Parathyroid adenoma (tissue), 2 donors: ENCODE measurements around the gene KRR1.

Experiments used
- H2AFZ ChIP-seq: fragments of 300-600 bp; sonication (generic); one replicate; pipeline ENCODE4 v1.7.0; 2017; ENCODE audit warnings: antibody characterized with exemption, mild to moderate bottlenecking
- H3K27ac ChIP-seq: fragments of 300-600 bp; sonication (generic); one replicate; pipeline ENCODE4 v1.7.0; 2017
- H3K27me3 ChIP-seq: fragments of 300-600 bp; sonication (generic); one replicate; pipeline ENCODE4 v1.7.0; 2017; ENCODE audit warnings: low read length; ENCODE audit not compliant: control insufficient read depth, insufficient read depth
- H3K36me3 ChIP-seq: fragments of 300-600 bp; sonication (generic); one replicate; pipeline ENCODE4 v1.7.0; 2017; ENCODE audit warnings: low read length; ENCODE audit not compliant: control insufficient read depth, insufficient read depth
- H3K4me1 ChIP-seq: fragments of 300-600 bp; sonication (generic); one replicate; pipeline ENCODE4 v1.7.0; 2017; ENCODE audit warnings: control low read depth
- H3K4me2 ChIP-seq: fragments of 300-600 bp; sonication (generic); one replicate; pipeline ENCODE4 v1.7.0; 2017; ENCODE audit warnings: low read length
- H3K4me3 ChIP-seq: fragments of 300-600 bp; sonication (generic); one replicate; pipeline ENCODE4 v1.7.0; 2017; ENCODE audit warnings: low read depth, low read length
- H3K79me2 ChIP-seq: fragments of 300-600 bp; sonication (generic); one replicate; pipeline ENCODE4 v1.7.0; 2017; ENCODE audit warnings: control low read depth
- H3K9ac ChIP-seq: fragments of 300-600 bp; sonication (generic); one replicate; pipeline ENCODE4 v1.7.0; 2017; ENCODE audit warnings: mild to moderate bottlenecking
- H3K9me3 ChIP-seq: fragments of 300-600 bp; sonication (generic); one replicate; pipeline ENCODE4 v1.7.0; 2017; ENCODE audit warnings: low read length; ENCODE audit not compliant: control insufficient read depth
- TF ChIP-seq, protein P1 (sequence below): fragments of 300-600 bp; sonication (generic); IDR thresholded peaks from one replicate; pipeline ENCODE4 v1.7.0; 2017; ENCODE audit warnings: antibody characterized with exemption, mild to moderate bottlenecking
- donor health status: primary hyperparathyroidism.

The KRR1 gene

GRCh38 chr12:75477137-75477536 is 34.3 kb downstream of the KRR1 start:
- Histone ChIP-seq H3K79me2 (no peaks in the 10 kb centered on the region), H3K9me3 (no peaks in the 10 kb centered on the region), H3K36me3 (no peaks in the 10 kb centered on the region), H3K27me3 (no peaks in the 10 kb centered on the region), H3K4me2 (no peak overlapping the region), H3K27ac (no peak overlapping the region), H2AFZ (no peak overlapping the region), H3K9ac (no peak overlapping the region), H3K4me1 (no peaks in the 10 kb centered on the region), H3K4me3 (no peak overlapping the region)
- TF ChIP-seq, protein P1, sequence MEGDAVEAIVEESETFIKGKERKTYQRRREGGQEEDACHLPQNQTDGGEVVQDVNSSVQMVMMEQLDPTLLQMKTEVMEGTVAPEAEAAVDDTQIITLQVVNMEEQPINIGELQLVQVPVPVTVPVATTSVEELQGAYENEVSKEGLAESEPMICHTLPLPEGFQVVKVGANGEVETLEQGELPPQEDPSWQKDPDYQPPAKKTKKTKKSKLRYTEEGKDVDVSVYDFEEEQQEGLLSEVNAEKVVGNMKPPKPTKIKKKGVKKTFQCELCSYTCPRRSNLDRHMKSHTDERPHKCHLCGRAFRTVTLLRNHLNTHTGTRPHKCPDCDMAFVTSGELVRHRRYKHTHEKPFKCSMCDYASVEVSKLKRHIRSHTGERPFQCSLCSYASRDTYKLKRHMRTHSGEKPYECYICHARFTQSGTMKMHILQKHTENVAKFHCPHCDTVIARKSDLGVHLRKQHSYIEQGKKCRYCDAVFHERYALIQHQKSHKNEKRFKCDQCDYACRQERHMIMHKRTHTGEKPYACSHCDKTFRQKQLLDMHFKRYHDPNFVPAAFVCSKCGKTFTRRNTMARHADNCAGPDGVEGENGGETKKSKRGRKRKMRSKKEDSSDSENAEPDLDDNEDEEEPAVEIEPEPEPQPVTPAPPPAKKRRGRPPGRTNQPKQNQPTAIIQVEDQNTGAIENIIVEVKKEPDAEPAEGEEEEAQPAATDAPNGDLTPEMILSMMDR: no peak

DNA sequence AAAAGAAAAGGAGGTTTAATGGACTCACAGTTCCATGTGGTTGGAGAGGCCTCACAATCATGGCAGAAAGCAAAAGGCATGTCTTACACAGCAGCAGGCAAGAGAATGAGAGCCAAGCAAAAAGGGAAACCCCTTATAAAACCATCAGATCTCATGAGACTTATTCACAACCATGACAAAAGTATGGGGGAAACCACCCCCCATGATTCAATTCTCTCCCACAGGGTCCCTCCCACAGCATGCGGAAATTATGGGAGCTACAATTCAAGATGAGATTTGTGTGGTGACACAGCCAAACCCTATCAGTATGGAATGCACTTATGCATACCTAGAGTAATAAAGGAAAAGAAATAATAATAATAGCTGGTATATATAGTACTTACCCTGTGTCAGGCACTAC is 35.3 kb downstream of the KRR1 start:
- no peak overlapping the region for H3K27ac ChIP-seq

DNA sequence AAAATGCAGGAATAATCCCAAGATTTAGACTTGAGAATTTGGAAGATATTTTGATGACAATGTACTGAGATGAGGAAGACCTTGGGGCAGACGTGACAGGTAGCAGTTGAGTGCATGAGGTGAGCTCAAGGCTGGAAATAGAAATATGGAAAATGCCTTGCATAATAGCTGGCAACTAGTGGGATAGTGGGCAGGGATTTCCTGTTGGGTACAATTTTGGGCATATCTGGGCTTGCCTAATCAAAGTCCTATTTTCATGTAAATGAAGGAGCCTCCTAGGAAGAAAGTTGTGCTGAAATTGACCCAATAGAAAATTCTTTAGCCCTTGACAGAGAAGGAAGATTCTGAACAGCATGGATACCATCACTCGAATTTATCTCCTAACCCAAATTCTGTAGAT is 37.3 kb downstream of the KRR1 start:
- no peaks in the 10 kb centered on the region for H3K9me3 ChIP-seq
- H3K36me3 ChIP-seq: no peaks in the 10 kb centered on the region
- no peak overlapping the region for H3K4me3 ChIP-seq
- H3K27ac ChIP-seq: no peak overlapping the region
- H3K27me3 ChIP-seq: no peaks in the 10 kb centered on the region
- TF ChIP-seq, protein P1: no peak
- no peaks in the 10 kb centered on the region for H3K79me2 ChIP-seq
- H2AFZ ChIP-seq: no peak overlapping the region
- no peak overlapping the region for H3K4me2 ChIP-seq
- no peak overlapping the region for H3K9ac ChIP-seq
- no peaks in the 10 kb centered on the region for H3K4me1 ChIP-seq

More for the DNA sequence above, 35.3 kb downstream of the KRR1 start:
- Histone ChIP-seq H3K27me3 (no peaks in the 10 kb centered on the region), H3K36me3 (no peaks in the 10 kb centered on the region), H3K4me2 (no peak overlapping the region), H3K4me1 (no peaks in the 10 kb centered on the region), H2AFZ (no peak overlapping the region), H3K9ac (no peak overlapping the region), H3K79me2 (no peaks in the 10 kb centered on the region), H3K4me3 (no peak overlapping the region), H3K9me3 (no peaks in the 10 kb centered on the region)
- TF ChIP-seq, protein P1: no peak

GRCh38 chr12:75471902-75472890 is 39.2 kb downstream of the KRR1 start:
- TF ChIP-seq, protein P1: no peak
- Histone ChIP-seq H3K4me1 (no peaks in the 10 kb centered on the region), H3K27me3 (no peaks in the 10 kb centered on the region), H3K4me3 (no peak overlapping the region), H2AFZ (no peak overlapping the region), H3K79me2 (no peaks in the 10 kb centered on the region), H3K27ac (no peak overlapping the region), H3K9me3 (no peaks in the 10 kb centered on the region), H3K36me3 (no peaks in the 10 kb centered on the region), H3K4me2 (no peak overlapping the region), H3K9ac (no peak overlapping the region)
